ENCODE data around the gene SYT9.

GRCh38 chr11:7450836-7451235 lies 199.1 kb downstream of the SYT9 start:
- TF ChIP-seq ZNF837 (tag by site-specific recombination; IDR thresholded peaks at IDR 0.05) (no peak), REST (tag by site-specific recombination; IDR thresholded peaks at IDR 0.05) (no peak), ZBTB8A (tag by site-specific recombination; IDR thresholded peaks at IDR 0.05) (no peak), KLF16 (tag by site-specific recombination; IDR thresholded peaks at IDR 0.05) (no peak), CTCF (tag by site-specific recombination; IDR thresholded peaks at IDR 0.05) (no peak), PRDM10 (tag by site-specific recombination; IDR thresholded peaks at IDR 0.05) (no peak)
